NCI-H460 (cell line): Measurements from ENCODE around the gene COMT. TPM values are rescaled to one million over a fixed set of nuclear protein-coding genes. Genes with fewer than 3 reads are reported as not detected.

ENCODE experiments used
- total RNA-seq: library from RNA; depleted of rRNA; stranded (reverse); fragments of >200 nt; shearing (Covaris generic); gene quantifications from 2 replicates; pipeline ENCODE4 v1.2.3, GENCODE V29; 2014; rRNA removed

The COMT gene
- total RNA-seq, 1 experiment from 2014 or later: 100 TPM

Other genes starting within 250 kb of the COMT start
- gene SEPTIN5, start 227.3 kb upstream of the COMT start, total RNA-seq: 11.7 and 17.4 TPM in 2 replicates
- 3.9 and 4.5 TPM in 2 replicates for gene GP1BB, start 218.2 kb upstream of the COMT start, total RNA-seq
- 2.6 and 3.3 TPM in 2 replicates for gene TBX1, start 181.0 kb upstream of the COMT start, total RNA-seq
- gene GNB1L, start 86.9 kb upstream of the COMT start, total RNA-seq: 9.6 and 11.7 TPM in 2 replicates
- gene RTL10, start 86.9 kb upstream of the COMT start, total RNA-seq: 12.7 and 13.0 TPM in 2 replicates
- gene TXNRD2, start within 50 bp of the COMT start, total RNA-seq: 36.4 and 38.2 TPM in 2 replicates
- gene ARVCF, start 75.1 kb downstream of the COMT start, total RNA-seq: 0.84 and 1.4 TPM in 2 replicates
- 13.0 and 15.2 TPM in 2 replicates for gene TANGO2, start 79.3 kb downstream of the COMT start, total RNA-seq
- 12.7 and 15.2 TPM in 2 replicates for gene DGCR8, start 138.5 kb downstream of the COMT start, total RNA-seq
- gene RANBP1, start 174.3 kb downstream of the COMT start, total RNA-seq: 186 and 247 TPM in 2 replicates
- 23.8 and 29.1 TPM in 2 replicates for gene TRMT2A, start 175.5 kb downstream of the COMT start, total RNA-seq
- 6.5 and 8.1 TPM in 2 replicates for gene ZDHHC8, start 190.0 kb downstream of the COMT start, total RNA-seq
- not detected in 2 replicates for gene CCDC188, start 209.3 kb downstream of the COMT start, total RNA-seq